GM11168 (cell line): ENCODE results near the gene STXBP5L.
"Not testable (repeated sequence)": the region's sequence is repeated elsewhere in the genome, so short reads cannot be mapped to it uniquely, and the experiment has no call there.

Source experiments
- in situ Hi-C: fragments of 300-500 bp; cut with MboI; formaldehyde crosslinking; loops from one replicate; pipeline ENCODE4 v1.12.0; 2022; ENCODE audit warnings: low sequenced_read_pairs; ENCODE audit not compliant: unreplicated experiment

The STXBP5L gene

DNA sequence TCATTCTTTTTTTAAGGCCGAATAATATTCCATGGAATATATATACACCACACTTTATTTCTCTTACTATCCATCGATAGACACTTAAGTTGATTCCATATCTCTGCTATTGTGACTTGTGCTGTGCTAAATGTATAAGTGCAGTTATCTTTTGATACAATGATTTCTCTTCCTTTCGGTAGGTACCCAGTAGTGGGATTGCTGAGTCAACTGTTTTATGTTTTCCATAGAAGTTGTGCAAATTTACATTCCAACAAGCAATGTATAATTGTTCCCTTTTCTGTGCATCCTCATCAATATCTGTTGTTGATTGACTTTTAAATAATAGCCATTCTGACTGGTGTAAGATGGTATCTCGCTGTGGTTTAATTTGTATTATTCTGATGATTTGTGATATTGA is 81.0 kb downstream of the STXBP5L start:
- in situ Hi-C loops: no loop called here

DNA sequence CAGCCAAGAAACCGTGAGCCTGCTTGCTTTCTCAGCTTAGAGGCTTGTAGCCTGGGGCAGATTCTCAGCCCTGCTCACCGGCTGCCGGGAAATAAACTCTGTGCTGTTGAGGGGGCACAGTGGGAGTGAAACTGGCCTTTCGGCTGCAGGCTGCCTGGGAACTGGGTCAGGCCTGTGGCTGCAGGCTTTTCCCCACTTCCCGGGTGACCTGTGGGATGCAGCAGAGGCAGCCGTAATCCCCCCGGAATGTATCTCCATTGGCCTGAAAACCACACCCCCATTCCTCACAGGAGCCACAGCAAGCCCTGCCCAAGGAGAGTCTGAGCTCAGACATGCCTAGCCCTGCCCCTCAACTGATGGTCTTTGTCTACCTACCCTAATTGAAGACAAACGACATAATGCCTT is 110.9 kb downstream of the STXBP5L start:
- in situ Hi-C loops: no loop called here

DNA sequence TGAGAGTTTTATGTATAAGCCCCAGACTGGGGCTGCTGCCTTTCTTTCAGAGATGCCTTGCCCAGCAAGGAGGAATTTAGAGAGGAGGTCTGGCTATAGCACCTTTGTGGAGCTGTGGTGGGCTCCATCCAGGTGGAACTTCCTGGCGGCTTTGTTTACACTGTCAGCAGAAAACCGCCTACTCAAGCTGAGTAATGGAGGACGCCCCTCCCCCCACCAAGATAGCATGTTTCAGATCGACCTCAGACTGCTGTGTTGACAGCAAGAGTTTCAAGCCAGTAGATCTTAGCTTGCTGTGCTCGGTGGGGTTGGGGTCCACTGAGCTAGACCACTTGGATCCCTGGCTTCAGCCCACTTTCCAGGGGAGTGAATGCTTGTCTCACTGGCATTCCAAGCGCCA is 155.6 kb downstream of the STXBP5L start:
- in situ Hi-C loops: no loop called here

DNA sequence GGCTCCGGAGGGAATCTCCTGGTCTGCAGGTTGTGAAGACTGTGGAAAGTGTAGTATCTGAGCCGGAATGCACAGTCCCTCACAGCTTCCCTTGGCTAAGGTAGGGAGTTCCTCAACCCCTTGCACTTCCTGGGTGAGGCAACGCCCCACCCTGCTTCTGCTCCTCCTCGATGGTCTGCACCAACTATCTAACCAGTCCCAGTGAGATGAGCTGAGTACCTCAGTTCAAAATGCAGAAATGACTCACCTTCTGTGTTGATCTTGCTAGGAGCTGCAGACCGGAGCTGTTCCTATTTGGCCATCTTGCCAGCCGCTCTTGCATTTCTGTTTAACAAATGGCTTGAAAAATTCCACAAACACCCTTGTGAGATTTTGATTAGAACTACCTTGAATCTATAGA is 156.1 kb downstream of the STXBP5L start:
- in situ Hi-C loops: no loop called here

DNA sequence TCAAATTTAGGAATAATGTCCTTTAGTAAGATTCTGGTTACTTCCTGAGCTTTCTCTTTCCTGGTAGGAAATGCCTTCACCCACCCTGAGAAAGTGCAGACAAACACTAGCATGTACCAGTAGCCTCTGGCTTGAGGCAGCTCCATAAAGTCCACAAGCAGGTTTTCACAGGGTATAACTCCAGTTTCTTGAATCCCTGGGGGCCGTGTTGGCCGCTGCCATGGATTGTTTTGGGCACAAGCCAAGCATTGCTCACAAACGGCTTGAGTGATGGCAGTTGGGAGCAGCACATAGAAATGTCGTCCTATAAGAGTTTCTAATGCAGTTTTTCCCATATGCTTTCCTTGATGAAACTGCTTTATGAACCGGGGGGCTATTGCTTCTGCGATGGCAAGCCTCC is 164.1 kb downstream of the STXBP5L start:
- in situ Hi-C loops: no loop called here

DNA sequence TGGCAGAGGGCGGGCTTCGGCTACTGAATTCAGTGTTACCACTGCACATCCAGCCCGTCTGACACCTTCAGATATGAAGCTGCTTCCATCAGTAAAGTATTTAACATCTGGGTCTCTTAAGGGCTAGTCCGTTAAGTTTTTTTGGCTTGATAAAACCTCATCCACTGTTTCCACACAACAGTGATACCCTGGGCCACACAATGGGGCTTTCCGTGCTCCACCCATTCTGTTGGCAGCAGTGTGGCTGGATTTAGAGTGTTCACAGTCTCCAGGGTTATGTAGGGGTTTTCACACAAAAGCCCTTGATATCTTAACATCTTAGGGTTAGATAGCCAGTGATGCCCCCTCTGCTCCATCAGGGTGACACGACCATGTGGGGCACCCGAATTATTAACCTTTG is 165.0 kb downstream of the STXBP5L start:
- in situ Hi-C loops: no loop called here

DNA sequence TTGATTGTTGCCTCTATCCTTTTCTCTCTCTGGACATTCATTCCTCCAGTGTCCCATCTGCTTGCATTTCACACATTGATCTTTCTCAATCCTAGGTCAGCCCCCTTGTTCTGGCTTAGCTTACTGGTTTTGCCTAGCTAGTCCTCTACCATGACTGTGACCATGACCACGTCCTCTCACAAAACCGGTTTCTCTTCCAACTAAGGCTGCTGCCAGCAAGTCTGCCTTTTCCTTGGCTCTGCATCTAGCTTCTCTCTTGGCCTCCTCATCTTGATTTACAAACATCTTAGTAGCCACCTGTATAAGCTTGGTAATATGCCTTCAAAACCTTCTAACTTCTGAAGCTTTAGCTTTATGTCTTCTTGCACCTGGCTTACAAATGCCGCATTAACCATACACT is 167.2 kb downstream of the STXBP5L start:
- in situ Hi-C loops: no loop called here

DNA sequence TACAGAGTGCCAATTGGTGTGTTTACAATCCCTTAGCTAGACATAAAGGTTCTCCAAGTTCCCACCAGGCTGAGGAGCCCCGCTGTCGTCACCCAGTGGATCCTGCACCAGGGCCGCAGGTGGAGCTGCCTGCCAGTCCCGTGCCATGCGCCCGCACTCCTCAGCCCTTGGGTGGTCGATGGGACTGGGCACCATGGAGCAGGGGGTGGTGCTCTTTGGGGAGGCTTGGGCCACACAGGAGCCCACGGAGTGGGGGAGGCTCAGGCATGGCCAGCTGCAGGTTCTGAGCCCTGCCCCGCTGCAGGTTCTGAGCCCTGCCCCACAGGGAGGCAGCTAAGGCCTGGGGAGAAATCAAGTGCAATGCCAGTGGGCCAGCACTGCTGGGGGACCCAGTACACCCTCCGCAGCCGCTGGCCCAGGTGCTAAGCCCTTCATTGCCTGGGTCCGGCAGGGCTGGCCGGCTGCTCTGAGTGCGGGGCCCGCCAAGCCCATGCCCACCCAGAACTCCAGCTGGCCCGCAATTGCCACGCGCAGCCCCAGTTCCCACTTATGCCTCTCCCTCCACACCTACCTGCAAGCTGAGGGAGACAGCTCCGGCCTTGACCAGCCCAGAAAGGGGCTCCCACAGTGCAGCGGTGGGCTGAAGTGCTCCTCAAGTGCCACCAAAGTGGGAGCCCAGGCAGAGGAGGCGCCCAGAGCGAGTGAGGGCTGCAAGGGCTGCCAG is 170.5 kb downstream of the STXBP5L start:
- in situ Hi-C loops: not testable (repeated sequence)

DNA sequence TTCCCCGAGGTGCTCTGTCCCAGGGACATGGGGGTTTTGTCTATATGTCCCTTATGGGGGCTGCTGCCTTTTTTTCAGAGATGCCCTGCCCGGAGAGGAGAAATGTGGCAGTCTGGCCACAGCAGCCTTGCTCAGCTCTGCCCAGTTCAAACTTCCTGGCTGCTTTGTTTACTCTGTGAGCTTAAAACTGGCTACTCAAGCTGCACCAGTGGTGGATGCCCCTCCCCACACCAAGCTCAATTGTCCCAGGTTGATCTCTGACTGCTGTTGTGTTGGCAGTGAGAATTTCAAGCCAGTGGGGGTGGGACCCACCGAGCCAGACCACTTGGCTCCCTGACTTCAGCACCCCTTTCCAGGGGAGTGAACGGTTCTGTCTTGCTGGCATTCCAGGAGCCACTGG is 188.9 kb downstream of the STXBP5L start:
- in situ Hi-C loops: no loop called here

DNA sequence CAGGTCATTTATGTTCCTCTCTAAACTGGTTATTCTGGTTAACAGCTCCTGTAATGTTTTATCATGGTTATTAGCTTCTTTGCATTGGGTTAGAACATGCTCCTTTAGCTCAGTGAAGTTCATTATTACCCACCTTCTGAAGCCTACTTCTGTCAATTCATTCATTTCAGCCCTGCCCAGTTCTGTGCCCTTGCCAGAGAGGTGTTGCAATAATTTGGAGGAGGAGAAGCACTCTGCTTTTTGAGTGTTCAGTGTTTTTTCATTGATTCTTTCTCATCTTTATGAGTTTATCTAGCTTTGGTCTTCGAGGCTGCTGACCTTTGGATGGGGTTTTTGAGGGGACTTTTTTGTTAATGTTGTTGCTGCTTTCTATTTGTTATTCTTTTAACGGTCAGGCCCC is 203.1 kb downstream of the STXBP5L start:
- in situ Hi-C loops: not testable (repeated sequence)

DNA sequence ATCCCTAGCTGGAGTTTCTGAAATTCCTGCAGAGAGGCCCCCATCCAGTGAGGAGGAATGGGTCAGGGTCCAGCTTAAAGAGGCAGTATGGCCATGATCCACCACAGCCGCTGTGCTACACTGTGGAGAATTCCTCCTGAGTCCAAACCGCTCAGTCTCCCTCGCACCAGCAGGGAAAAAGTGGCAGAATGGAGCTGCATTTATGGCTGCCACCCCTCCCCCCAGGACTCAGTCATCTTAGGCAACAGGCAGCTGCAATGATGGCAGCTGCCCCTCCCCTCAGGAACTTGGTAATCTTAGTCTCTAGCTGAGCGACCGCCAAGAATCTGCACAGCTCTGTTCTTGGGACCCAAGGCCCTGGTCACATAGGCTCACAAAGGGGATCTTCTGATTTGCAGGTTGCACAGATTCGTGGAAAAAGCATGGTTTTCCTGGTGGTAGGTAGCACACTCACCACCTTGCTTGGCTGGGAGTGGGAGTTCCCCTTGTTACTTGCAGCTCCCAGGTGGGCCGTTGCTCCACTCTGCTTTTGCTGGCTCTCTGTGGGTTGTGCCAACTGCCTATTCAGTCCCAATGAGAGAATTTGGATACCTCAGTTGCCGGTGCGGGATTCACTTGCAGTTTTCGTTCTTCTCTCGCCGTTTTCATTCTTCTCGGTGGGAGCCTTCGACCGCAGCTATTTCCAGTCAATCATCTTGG is 204.1 kb downstream of the STXBP5L start:
- in situ Hi-C loops: no loop called here

DNA sequence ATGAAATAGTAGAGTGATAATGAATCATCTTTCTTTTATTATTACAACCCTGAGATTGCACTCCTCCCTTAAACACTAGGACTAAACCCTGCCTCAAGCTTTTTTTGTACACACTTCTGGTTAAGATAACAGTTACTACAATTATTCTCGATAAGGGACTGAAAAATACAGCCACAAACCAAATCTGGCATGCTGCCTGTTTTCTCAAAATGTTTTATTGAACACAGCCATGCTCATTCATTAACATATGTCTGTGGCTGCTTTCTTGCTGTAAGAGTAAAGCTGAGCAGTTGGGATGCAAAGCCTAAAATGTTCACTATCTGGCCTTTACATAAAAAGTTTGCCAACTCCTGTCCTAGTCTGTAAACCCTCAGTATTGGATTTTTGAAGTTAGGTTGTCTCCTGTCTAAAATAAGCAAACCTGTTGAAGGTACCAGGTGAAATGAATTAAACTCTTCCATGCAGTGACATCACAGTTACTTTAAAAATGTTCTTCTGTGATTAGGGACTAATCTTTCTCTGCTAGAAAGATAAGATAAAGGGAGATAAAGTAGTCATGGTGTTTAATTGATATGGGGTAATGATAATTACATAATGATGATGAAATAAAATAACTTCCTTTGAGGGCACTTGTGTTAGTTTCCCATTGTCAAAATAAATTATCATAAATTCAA is 218.2 kb downstream of the STXBP5L start:
- in situ Hi-C loops: no loop called here

DNA sequence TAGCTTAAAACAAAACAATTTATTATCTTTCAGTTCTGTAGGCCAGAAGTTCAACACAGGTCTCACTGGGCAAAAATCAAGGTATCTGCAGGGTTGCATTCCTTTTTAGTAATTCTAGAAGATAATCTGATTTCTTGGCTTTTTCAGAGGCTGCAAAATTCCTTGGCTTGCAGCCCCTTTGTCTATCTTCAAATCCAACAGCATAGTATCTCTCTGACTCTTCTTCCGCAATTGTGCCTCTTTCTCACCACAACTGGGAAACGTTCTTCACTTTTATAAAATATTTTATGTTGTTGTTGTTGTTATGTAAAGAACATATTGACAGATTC is 218.7 kb downstream of the STXBP5L start:
- in situ Hi-C loops: no loop called here

DNA sequence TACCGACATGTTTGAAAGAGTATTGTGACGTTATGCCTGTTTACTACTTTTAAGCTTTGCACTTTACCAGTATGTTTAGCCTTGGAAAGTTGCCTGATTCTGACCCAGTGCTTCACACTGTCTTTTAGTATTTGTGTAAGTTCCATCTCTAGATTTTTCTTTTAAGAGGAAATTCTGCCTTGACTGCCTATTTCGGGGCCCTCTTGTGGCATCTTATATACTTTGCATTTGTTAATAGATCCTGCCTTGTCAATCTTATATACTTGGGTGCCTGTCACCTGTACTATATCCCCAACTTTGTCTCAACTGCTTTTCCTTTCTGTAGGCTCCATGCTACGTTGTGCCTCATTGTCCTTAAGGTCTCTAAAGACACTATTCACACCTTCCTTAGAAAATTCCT is 244.6 kb downstream of the STXBP5L start:
- in situ Hi-C loops: no loop called here

DNA sequence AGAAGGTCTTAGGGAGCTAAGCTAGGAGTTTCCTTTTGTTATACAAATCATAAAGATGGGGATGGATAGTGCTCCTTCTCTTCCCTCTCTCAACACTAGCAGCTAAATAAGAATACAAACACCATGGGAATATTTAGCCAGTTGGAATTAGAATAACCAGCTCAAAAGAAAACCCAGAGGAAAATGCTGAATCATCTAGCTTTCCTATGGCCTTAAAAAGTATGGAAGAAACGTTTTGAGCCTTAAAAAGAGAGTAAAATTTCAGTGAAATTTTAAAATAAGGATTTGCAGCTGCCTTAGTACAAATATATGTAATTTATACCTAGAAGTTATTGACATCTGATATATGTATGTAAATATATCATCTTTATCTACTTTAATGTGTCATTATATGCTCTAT is 245.8 kb downstream of the STXBP5L start:
- in situ Hi-C loops: no loop called here

DNA sequence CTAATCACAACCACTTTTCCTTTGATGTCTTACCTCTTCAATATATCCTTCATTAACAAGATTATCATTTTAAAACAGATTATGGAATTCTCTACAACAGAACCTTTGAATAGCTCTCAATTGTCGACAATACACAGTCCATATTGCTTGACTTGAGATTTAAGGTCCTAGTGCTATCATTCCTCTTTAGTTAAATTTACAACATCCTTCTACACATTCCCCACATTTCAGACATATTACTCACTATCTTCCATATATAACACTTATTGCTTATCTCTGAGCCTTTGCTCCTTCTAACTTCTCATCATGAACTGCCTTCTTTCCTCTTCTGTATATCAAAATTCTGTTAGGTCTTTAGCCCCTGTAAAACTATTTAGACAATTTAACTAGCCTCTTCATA is 247.0 kb downstream of the STXBP5L start:
- in situ Hi-C loops: no loop called here

DNA sequence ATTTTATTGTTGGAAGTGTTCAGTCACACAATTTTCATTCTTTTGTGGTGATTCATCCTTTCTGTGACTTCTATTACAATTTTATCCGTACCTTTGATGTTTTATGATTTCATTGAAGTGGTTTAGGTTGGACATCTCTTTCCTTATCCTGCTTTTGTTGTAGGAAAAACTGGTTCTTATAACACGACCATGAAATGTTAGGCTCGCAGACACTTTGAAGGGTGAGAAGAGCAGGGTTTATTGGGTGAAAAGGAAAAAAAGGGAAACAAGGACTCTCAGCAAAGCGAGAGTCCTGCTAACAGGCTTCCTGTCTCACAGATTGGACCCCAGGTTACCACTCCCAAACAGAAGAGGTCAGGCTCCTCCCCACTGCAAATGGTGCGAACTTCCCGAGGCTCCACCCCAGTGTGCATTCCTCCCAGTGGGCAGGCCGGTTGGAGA is 257.4 kb downstream of the STXBP5L start:
- in situ Hi-C loops: no loop called here

DNA sequence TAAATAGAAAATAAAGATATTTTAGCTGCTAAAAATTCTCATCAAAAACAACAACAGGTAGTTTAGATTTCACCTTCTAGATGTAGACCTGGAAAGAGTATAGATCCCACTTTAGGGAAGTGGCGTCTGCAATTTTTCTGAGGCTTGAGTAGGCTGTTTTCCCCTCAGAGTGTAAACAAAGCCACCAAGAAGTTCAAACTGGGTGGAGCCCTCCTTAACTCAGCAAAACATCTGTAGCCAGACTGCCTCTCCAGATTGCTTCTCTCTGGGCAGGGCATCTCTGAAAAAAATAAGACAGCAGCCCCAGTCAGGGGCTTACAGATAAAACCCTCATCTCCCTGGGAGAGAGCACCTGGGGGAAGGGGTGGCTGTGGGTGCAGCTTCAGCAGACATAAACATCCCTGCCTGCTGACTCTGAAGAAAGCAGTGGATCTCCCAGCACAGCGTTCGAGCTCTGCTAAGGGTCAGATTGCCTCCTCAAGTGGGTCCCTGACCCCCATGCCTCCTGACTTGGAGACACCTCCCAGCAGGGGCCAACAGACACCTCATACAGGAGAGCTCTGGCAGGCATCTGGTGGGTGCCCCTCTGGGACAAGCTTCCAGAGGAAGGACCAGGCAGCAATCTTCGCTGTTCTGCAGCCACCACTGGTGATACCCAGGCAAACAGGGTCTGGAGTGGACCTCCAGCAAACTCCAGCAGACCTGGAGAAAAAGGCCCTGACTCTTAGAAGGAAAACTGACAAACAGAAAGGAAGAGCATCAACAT is 259.6 kb downstream of the STXBP5L start:
- in situ Hi-C loops: no loop called here

DNA sequence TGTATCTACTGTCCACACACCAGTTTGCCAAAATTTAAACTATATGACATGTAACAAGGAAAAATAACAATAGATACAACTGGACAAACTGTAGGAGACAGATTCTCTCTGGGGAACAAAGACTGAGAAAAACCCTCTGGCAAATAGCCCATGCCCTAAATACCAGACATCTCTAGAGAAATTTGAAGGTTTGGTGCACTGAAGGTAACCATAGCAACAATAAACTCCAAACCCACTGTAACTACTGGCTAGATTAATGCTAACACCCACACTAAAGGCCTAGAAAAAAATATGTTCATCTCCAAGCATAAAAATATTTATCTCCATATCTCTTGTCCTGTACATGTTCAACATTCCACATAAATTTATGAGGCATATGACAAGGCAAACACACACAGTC is 267.1 kb downstream of the STXBP5L start:
- in situ Hi-C loops: no loop called here

DNA sequence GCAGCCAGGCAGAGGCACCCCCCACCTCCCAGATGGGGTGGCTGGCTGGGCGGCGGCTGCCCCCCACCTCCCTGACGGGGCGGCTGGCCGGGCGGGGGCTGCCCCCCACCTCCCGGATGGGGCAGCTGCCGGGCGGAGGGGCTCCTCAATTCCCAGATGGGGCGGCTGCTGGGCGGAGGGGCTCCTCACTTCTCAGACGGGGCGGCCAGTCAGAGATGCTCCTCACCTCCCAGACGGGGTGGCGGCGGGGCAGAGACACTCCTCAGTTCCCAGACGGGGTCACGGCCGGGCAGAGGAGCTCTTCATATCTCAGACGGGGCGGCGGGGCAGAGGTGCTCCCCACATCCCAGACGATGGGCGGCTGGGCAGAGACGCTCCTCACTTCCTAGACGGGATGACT is 282.6 kb downstream of the STXBP5L start:
- in situ Hi-C loops: not testable (repeated sequence)

DNA sequence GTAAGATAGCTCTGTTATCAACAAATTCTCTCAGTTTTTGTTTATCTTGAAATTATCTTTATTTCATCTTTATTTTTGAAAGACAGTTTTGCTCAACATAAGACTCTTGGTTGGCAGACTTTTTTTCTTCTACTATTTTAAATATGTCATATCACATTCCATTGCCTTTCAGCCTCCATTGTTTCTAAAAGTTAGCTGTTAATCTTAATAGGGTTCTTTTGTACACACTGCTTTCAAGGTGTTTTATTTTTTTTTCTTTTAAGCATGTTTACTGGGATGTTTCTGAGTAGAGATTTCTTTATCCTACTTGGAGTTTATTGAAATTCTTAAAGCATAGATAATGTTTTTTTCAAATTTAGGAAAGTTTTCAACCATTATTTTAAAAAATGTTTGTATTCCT is 294.6 kb downstream of the STXBP5L start:
- in situ Hi-C loops: no loop called here
